GM12891 (cell line): Measurements from ENCODE around the gene RNF17.

Source experiments
- POLR2A ChIP-seq: IDR thresholded peaks from 2 replicates; pipeline ENCODE4 v1.6.1; 2011; ENCODE audit warnings: low read depth, low read length, control low read depth
- POLR2AphosphoS5 ChIP-seq: IDR thresholded peaks from 2 replicates; pipeline ENCODE4 v1.6.1; 2011; ENCODE audit warnings: low read depth, low read length, control low read depth
- POU2F2 ChIP-seq: IDR thresholded peaks from 2 replicates; pipeline ENCODE4 v1.6.1; 2011; ENCODE audit warnings: low read depth, mild to moderate bottlenecking, control low read depth, low read length, moderate library complexity
- SPI1 ChIP-seq: IDR thresholded peaks from 2 replicates; pipeline ENCODE4 v1.6.1; 2011; ENCODE audit warnings: low read depth, low read length, control low read depth
- TAF1 ChIP-seq: IDR thresholded peaks from 2 replicates; pipeline ENCODE4 v1.6.1; 2011; ENCODE audit warnings: low read depth, low read length, control low read depth

DNA sequence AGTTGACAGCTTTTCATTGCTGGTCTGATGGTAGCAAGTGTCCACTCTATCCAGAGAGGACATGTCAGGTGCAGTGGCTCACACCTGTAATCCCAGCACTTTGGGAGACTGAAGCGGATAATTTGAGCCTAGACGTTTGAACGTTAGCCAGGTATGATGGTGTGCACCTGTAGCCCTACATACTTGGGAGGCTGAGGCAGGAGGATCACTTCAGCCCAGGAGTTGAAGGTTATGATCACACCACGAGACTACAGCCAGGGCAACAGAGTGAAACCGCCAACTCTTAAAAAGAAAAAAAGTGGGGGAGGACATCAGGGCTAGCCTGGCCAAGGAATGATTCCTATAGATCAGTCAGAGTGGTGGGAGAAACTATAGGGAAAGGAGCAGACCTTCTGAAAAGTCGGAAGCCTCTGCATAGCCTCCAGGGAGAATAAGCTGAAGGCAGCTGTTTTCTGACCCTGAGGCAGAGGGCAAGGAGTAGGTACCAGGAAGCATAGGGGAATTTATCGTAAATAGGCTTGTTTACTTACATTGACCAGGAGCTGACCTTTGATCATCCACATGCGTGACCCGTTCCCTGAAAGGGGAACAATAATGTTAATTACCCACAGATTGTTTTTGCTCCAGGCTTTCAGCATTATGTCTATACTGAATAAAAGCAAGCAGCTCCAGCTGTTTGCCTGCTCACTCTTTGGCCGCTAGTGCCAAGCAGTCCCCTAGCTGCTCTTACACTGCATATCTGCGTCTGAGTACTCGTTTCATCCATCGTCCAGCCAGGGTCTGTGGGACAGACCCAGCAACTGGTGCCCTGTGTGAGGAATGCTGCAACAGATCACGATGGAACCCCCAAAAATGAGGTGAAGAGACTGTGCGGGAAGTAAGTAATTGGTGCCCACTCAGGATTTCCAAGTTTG lies 161.6 kb downstream of the RNF17 start:
- no peak for TF ChIP-seq POLR2A
- TF ChIP-seq POLR2AphosphoS5 = no peak
- no peak for TF ChIP-seq TAF1
- no peak for TF ChIP-seq POU2F2
- no peak for TF ChIP-seq SPI1
